GM12874 (cell line): ENCODE data around the gene PRKCB.

ENCODE experiments used
- TF ChIP-seq, protein P1 (sequence below): IDR thresholded peaks from 2 replicates; pipeline ENCODE4 v1.5.1; 2011; ENCODE audit warnings: low read depth, mild to moderate bottlenecking, control low read depth, low read length, moderate library complexity; ENCODE audit not compliant: insufficient read depth

The PRKCB gene

DNA sequence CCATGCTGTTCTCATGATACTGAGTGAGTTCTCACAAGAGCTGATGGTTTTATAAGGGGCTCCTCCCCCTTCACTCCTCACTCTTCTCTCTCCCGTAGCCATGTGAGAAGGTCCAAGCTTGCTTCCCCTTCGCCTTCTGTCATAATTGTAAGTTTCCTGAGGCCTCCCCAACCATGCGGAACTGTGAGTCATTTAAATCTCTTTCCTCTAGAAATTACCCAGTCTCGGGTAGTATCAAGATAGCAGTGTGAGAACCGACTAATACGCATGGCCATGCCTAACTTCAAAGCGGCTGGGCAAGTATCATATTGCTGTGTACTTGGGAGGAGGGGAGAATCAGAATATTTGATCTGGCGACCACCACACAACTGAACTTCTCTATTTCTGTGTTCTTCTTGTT is 88.3 kb downstream of the PRKCB start:
- TF ChIP-seq, protein P1, sequence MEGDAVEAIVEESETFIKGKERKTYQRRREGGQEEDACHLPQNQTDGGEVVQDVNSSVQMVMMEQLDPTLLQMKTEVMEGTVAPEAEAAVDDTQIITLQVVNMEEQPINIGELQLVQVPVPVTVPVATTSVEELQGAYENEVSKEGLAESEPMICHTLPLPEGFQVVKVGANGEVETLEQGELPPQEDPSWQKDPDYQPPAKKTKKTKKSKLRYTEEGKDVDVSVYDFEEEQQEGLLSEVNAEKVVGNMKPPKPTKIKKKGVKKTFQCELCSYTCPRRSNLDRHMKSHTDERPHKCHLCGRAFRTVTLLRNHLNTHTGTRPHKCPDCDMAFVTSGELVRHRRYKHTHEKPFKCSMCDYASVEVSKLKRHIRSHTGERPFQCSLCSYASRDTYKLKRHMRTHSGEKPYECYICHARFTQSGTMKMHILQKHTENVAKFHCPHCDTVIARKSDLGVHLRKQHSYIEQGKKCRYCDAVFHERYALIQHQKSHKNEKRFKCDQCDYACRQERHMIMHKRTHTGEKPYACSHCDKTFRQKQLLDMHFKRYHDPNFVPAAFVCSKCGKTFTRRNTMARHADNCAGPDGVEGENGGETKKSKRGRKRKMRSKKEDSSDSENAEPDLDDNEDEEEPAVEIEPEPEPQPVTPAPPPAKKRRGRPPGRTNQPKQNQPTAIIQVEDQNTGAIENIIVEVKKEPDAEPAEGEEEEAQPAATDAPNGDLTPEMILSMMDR, result no peak

DNA sequence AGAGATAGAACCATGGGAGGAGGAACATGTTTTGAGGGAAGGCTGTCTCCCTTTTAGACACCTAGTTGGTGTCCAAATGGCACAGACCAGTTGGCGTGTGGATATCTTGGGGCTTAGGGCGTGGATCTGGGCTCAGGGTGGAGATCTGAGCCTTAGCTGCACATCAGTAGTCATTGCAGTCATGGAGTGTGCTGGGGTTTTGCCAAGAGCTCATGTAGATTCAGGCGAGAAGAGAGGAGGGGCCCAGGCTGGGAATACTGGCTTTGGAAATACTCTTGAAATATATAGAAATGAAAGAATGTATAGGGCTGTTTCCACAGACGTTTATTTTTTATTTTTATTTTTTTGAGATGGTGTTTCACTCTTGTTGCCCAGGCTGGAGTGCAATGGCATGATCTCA is 92.0 kb downstream of the PRKCB start:
- TF ChIP-seq, protein P1, result no peak

DNA sequence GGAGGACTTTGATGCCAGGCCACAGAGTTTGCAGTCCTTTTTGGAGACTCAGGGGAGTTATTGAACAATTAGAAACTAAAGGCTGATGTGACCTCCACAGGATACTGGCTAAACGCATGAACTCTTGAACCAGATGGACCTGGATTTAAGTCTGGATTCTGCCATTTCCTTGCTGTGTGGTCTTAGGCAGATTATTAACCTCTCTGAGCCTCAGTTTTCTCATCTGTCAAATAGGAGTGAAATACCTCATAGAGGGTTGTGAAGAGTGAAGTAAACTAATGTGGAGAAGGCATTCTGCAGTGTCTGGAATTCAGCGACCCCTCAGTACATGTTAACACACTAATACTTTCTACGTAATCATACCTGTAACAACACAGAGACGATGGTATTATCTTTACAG is 93.5 kb downstream of the PRKCB start:
- TF ChIP-seq, protein P1, result no peak

DNA sequence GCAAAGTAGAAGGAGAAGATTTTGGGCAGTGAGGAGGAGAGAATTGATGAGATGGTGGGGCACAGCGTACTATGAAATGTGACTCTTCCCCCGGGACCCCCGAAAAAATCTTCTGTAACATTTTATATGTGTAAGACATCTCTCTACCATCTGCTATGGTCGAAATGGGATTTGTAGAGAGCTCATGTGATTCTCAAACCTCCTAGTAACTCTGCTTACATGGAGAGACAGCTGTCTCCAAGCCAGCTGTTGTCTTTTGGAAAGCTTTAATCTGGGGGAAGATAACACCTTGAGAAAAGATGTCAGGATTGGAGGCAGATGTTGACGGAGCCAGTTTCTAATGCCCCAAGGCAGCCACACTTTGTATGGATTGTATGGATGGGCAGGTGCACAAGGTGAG is 94.1 kb downstream of the PRKCB start:
- TF ChIP-seq, protein P1, result no peak

- TF ChIP-seq, protein P1, result no peak
Measured at GRCh38 chr16:23930791-23931190, 95.0 kb downstream of the PRKCB start.

- TF ChIP-seq, protein P1, result no peak
Measured at GRCh38 chr16:23931199-23931598, 95.4 kb downstream of the PRKCB start.

DNA sequence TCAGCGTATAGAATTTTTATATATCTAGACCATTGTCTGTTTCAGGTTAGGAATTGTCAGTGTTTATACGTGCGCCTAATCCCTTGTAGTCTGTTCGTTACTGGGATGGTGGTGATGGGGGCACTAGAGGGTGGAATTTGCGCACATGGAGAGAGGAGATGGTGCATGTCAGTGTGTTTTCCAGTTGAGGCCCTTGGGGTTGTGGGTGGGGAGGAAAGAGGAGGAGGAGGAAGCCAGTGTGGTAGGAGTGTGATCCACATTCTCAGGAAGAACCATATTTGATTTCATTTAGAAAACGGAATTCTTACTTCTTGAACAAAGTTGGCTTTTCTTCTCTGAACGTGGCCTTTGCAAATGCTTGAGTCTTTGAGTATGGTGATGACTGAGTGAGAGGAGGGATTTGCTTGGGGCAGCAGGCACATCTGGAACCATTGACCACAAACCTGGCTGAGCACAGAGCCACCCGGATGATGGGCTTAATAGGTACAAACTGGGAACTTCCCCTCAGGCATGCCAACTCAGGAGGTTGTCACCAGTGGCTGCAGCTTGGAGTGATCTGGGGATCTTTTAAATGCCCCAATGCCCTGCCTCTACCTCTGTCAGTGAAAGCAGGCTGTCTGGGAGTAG is 98.9 kb downstream of the PRKCB start:
- TF ChIP-seq, protein P1, result no peak
